Endothelial cell (in vitro differentiated cells): ENCODE data around the gene CFAP126. TPM values are rescaled to one million over a fixed set of nuclear protein-coding genes. Genes with fewer than 3 reads are reported as not detected.
A peak's percentile ranks its signal among the peaks of the same experiment; 100 is the strongest.

Source experiments
- DNase-seq: peaks from one replicate; pipeline ENCODE4 v3.0.0; 2021; ENCODE audit warnings: low spot score
- H3K27ac Mint-ChIP-seq: one replicate; pipeline ENCODE4 v1.8.0; 2021; ENCODE audit warnings: mixed read lengths, inconsistent platforms; ENCODE audit not compliant: unreplicated experiment
- H3K27me3 Mint-ChIP-seq: one replicate; pipeline ENCODE4 v1.8.0; 2021; ENCODE audit warnings: mild to moderate bottlenecking, moderate library complexity, mixed read lengths, inconsistent platforms; ENCODE audit not compliant: unreplicated experiment
- H3K36me3 Mint-ChIP-seq: one replicate; pipeline ENCODE4 v1.8.0; 2021; ENCODE audit warnings: mild to moderate bottlenecking, low read depth, mixed read lengths, inconsistent platforms; ENCODE audit not compliant: unreplicated experiment
- H3K4me1 Mint-ChIP-seq: one replicate; pipeline ENCODE4 v1.8.0; 2021; ENCODE audit warnings: mild to moderate bottlenecking, mixed read lengths, inconsistent platforms; ENCODE audit not compliant: unreplicated experiment
- H3K4me3 Mint-ChIP-seq: one replicate; pipeline ENCODE4 v1.8.0; 2021; ENCODE audit warnings: mild to moderate bottlenecking, mixed read lengths, inconsistent platforms; ENCODE audit not compliant: unreplicated experiment
- H3K9me3 Mint-ChIP-seq: one replicate; pipeline ENCODE4 v1.8.0; 2021; ENCODE audit warnings: mixed read lengths, inconsistent platforms; ENCODE audit not compliant: unreplicated experiment
- CTCF ChIP-seq: fragments of 200-600 bp; sonication (generic); IDR thresholded peaks from one replicate; pipeline ENCODE4 v1.5.0; 2021; ENCODE audit warnings: antibody characterized with exemption; ENCODE audit not compliant: unreplicated experiment
- total RNA-seq: library from RNA; stranded (reverse); fragmentation: NEBNext Ultra II Directional; extraction: Animal tissue kit (Norgen Biotek cat#: 25700); gene quantifications from one replicate; pipeline ENCODE4 v1.2.1, GENCODE V29; 2021; ENCODE audit not compliant: unreplicated experiment

CFAP126 gene
- total RNA-seq, 1 donor from 2014 or later, result not detected

- Mint-ChIP-seq H3K4me3 (no peak overlapping the region), H3K27ac (no peak overlapping the region), H3K4me1 (no peaks in the 10 kb centered on the region), H3K9me3 (no peaks in the 10 kb centered on the region), H3K27me3 (no peaks in the 10 kb centered on the region), H3K36me3 (no peaks in the 10 kb centered on the region)
- no peak for DNase-seq
- no peak for TF ChIP-seq CTCF
These were observed 6.7 kb upstream of the CFAP126 start for GRCh38 chr1:161374373-161374772.

GRCh38 chr1:161373442-161373841 lies 5.8 kb upstream of the CFAP126 start:
- Mint-ChIP-seq H3K4me3 (no peak overlapping the region), H3K36me3 (no peaks in the 10 kb centered on the region), H3K27ac (no peak overlapping the region), H3K4me1 (no peaks in the 10 kb centered on the region), H3K27me3 (no peaks in the 10 kb centered on the region), H3K9me3 (no peaks in the 10 kb centered on the region)
- no peak for TF ChIP-seq CTCF
- DNase-seq, result no peak

- H3K27ac Mint-ChIP-seq, result no peak overlapping the region
- H3K9me3 Mint-ChIP-seq, result no peaks in the 10 kb centered on the region
- H3K4me1 Mint-ChIP-seq, result no peaks in the 10 kb centered on the region
- H3K36me3 Mint-ChIP-seq, result peaks cover 18% of the 10 kb centered on the region
- peaks cover 1% of the 10 kb centered on the region for H3K27me3 Mint-ChIP-seq
- TF ChIP-seq CTCF, result no peak
- H3K4me3 Mint-ChIP-seq, result peak overlapping the region; percentile 19
- DNase-seq, result no peak
These were observed 2.5 kb downstream of the CFAP126 start for GRCh38 chr1:161365207-161365606.

GRCh38 chr1:161364332-161364731 lies 3.3 kb downstream of the CFAP126 start:
- no peak overlapping the region for H3K4me3 Mint-ChIP-seq
- DNase-seq, result no peak
- peaks cover 18% of the 10 kb centered on the region for H3K36me3 Mint-ChIP-seq
- H3K4me1 Mint-ChIP-seq, result peaks cover 7% of the 10 kb centered on the region
- TF ChIP-seq CTCF, result no peak
- peaks cover 1% of the 10 kb centered on the region for H3K27me3 Mint-ChIP-seq
- H3K9me3 Mint-ChIP-seq, result no peaks in the 10 kb centered on the region
- H3K27ac Mint-ChIP-seq, result no peak overlapping the region

GRCh38 chr1:161359291-161359690 lies 8.4 kb downstream of the CFAP126 start:
- TF ChIP-seq CTCF, result no peak
- peaks cover 5% of the 10 kb centered on the region for H3K36me3 Mint-ChIP-seq
- H3K9me3 Mint-ChIP-seq, result no peaks in the 10 kb centered on the region
- DNase-seq, result no peak
- H3K4me1 Mint-ChIP-seq, result peaks cover 11% of the 10 kb centered on the region
- peaks cover 2% of the 10 kb centered on the region for H3K27me3 Mint-ChIP-seq
- H3K27ac Mint-ChIP-seq, result peak overlapping the region; percentile 72
- no peak overlapping the region for H3K4me3 Mint-ChIP-seq
